HCT116 (cell line): ENCODE results near the gene SLC2A4.

Source experiments
- JUND ChIP-seq: IDR thresholded peaks from 2 replicates; pipeline ENCODE4 v1.6.1; 2012
- POLR2A ChIP-seq: IDR thresholded peaks from 2 replicates; pipeline ENCODE4 v1.7.0; 2011; ENCODE audit warnings: borderline replicate concordance; ENCODE audit not compliant: insufficient read depth, insufficient read length; ENCODE audit errors: extremely low read depth
- RAD21 ChIP-seq: IDR thresholded peaks from 2 replicates; pipeline ENCODE4 v1.6.1; 2012; ENCODE audit warnings: low read depth, mild to moderate bottlenecking
- TCF7L2 ChIP-seq: IDR thresholded peaks from 2 replicates; pipeline ENCODE4 v1.7.0; 2011; ENCODE audit warnings: borderline replicate concordance, inconsistent platforms; ENCODE audit not compliant: insufficient read depth, insufficient read length; ENCODE audit errors: extremely low read depth
- YY1 ChIP-seq: IDR thresholded peaks from 2 replicates; pipeline ENCODE4 v1.6.1; 2011; ENCODE audit warnings: low read length, low read depth, moderate library complexity, mild to moderate bottlenecking; ENCODE audit not compliant: insufficient replicate concordance; ENCODE audit errors: extremely low read depth
- TF ChIP-seq, protein P1 (sequence below), 3 experiments: fragments of 200-600 bp in 1 of 3; sonication (generic) in 1 of 3; IDR thresholded peaks in 2 of 3; conservative IDR thresholded peaks in 1 of 3; 2 replicates each; pipeline ENCODE4 v1.5.1; 2012 to 2017; ENCODE audit warnings: low read depth in 2 of 3, low read length in 2 of 3, antibody characterized with exemption in 1 of 3, borderline replicate concordance in 1 of 3, control low read depth in 1 of 3, mild to moderate bottlenecking in 1 of 3, mixed read lengths in 1 of 3, mixed run types in 1 of 3, moderate library complexity in 1 of 3; ENCODE audit not compliant: insufficient read depth in 1 of 3
- TF ChIP-seq, protein P2 (sequence below): IDR thresholded peaks from 2 replicates; pipeline ENCODE4 v1.6.1; 2012
- TF ChIP-seq, protein P3 (sequence below): IDR thresholded peaks from 2 replicates; pipeline ENCODE4 v1.6.1; 2012

DNA sequence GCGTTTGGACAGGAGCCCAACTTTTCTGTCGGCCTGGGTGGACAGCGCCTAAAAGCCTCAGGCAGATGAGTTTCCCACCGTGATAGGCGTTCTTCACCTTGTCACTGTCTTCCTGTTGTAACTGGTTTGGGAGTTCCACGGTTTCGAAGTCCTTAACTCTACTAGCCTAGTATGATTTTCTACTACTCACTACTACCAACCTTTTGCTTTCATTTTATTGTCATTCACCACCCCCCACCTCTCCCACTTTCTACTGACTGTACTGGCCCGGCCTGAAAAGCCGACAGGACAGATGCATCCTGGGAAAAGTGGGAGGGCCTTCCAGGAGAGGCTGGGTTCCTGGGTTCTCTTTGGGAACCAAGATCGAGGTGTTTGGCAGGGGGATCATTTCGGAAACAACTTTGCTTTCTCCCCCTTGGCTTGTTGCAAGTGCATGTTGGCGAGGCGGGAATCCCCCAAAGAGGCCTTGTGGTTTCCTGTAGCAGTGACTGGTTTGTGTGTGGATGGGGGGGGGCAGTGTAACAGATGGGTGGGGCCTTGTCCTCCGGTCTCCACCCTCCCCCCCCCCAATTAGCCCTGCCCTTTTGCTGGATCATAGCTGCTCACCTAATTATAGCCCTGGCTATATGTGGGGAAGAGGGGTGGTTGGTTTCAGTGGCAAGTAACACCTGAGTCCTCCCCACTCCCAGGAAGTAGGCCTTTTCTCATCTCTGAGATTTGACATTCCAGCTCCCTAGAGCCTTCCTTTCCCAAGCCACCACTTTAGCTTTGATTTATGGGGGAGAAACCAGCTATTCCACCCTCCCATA is 27.3 kb downstream of the SLC2A4 start:
- TF ChIP-seq, protein P1, sequence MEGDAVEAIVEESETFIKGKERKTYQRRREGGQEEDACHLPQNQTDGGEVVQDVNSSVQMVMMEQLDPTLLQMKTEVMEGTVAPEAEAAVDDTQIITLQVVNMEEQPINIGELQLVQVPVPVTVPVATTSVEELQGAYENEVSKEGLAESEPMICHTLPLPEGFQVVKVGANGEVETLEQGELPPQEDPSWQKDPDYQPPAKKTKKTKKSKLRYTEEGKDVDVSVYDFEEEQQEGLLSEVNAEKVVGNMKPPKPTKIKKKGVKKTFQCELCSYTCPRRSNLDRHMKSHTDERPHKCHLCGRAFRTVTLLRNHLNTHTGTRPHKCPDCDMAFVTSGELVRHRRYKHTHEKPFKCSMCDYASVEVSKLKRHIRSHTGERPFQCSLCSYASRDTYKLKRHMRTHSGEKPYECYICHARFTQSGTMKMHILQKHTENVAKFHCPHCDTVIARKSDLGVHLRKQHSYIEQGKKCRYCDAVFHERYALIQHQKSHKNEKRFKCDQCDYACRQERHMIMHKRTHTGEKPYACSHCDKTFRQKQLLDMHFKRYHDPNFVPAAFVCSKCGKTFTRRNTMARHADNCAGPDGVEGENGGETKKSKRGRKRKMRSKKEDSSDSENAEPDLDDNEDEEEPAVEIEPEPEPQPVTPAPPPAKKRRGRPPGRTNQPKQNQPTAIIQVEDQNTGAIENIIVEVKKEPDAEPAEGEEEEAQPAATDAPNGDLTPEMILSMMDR (IDR thresholded peaks at IDR 0.05 in 2 of 3, conservative IDR thresholded peaks at IDR 0.05 in 1 of 3; ENCODE audit: borderline replicate concordance in 1 of 3, insufficient read depth in 1 of 3, low read depth in 2 of 3, low read length in 2 of 3) = no peak
- TF ChIP-seq JUND = no peak
- TF ChIP-seq POLR2A = peak; percentile 62
- TF ChIP-seq YY1 = peak; percentile 46
- TF ChIP-seq, protein P2, sequence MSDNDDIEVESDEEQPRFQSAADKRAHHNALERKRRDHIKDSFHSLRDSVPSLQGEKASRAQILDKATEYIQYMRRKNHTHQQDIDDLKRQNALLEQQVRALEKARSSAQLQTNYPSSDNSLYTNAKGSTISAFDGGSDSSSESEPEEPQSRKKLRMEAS = no peak
- TF ChIP-seq, protein P3, sequence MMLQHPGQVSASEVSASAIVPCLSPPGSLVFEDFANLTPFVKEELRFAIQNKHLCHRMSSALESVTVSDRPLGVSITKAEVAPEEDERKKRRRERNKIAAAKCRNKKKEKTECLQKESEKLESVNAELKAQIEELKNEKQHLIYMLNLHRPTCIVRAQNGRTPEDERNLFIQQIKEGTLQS = no peak
- no peak for TF ChIP-seq TCF7L2
- no peak for TF ChIP-seq RAD21
